BE2C (cell line): ENCODE measurements around the gene ATP9B.
"Not testable (repeated sequence)": the region's sequence is repeated elsewhere in the genome, so short reads cannot be mapped to it uniquely, and the experiment has no call there.

Experiments used
- DNase-seq: peaks from one replicate; pipeline ENCODE4 v3.0.0-alpha.2; 2020
- H3K27me3 ChIP-seq: fragments of 250-450 bp; sonication (Bioruptor Pico); 2 replicates; pipeline ENCODE4 v1.5.1; 2020; ENCODE audit warnings: mild to moderate bottlenecking
- H3K36me3 ChIP-seq: fragments of 250-450 bp; sonication (Bioruptor Pico); 2 replicates; pipeline ENCODE4 v1.5.1; 2020; ENCODE audit warnings: mild to moderate bottlenecking
- H3K4me1 ChIP-seq: fragments of 250-450 bp; sonication (Bioruptor Pico); 2 replicates; pipeline ENCODE4 v1.5.1; 2020
- H3K4me3 ChIP-seq: 2 replicates; pipeline ENCODE4 v1.5.1; 2011; ENCODE audit warnings: low read depth, low read length
- H3K9me3 ChIP-seq: fragments of 250-450 bp; sonication (Bioruptor Pico); 2 replicates; pipeline ENCODE4 v1.5.1; 2020
- TF ChIP-seq, protein P1 (sequence below): IDR thresholded peaks from 2 replicates; pipeline ENCODE4 v1.5.1; 2012; ENCODE audit warnings: mild to moderate bottlenecking, low read depth, low read length

Gene ATP9B

DNA sequence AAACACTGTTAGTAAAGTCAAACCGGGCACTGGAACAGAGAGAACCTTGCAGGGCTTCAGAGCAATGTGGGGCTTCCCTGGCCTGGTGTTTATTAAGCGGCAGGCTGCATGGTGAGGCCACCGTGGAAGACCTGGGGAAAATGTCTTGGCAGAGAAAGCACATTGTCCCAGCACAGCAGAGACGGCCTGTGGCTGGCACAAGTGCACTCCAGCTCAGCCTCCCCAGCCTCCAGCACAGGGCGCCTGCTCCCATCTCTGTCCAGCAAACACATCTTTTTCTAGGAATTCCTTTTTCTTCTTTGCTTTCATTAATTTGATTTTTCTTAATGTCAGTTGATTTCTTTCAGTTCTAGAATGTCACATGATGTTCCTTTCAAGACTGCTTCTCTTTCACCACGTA lies 188.3 kb downstream of the ATP9B start:
- no peak for DNase-seq
- no peaks in the 10 kb centered on the region for H3K27me3 ChIP-seq
- no peak overlapping the region for H3K4me3 ChIP-seq
- H3K4me1 ChIP-seq = no peaks in the 10 kb centered on the region
- no peaks in the 10 kb centered on the region for H3K36me3 ChIP-seq
- H3K9me3 ChIP-seq = no peaks in the 10 kb centered on the region
- TF ChIP-seq, protein P1, sequence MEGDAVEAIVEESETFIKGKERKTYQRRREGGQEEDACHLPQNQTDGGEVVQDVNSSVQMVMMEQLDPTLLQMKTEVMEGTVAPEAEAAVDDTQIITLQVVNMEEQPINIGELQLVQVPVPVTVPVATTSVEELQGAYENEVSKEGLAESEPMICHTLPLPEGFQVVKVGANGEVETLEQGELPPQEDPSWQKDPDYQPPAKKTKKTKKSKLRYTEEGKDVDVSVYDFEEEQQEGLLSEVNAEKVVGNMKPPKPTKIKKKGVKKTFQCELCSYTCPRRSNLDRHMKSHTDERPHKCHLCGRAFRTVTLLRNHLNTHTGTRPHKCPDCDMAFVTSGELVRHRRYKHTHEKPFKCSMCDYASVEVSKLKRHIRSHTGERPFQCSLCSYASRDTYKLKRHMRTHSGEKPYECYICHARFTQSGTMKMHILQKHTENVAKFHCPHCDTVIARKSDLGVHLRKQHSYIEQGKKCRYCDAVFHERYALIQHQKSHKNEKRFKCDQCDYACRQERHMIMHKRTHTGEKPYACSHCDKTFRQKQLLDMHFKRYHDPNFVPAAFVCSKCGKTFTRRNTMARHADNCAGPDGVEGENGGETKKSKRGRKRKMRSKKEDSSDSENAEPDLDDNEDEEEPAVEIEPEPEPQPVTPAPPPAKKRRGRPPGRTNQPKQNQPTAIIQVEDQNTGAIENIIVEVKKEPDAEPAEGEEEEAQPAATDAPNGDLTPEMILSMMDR = no peak

DNA sequence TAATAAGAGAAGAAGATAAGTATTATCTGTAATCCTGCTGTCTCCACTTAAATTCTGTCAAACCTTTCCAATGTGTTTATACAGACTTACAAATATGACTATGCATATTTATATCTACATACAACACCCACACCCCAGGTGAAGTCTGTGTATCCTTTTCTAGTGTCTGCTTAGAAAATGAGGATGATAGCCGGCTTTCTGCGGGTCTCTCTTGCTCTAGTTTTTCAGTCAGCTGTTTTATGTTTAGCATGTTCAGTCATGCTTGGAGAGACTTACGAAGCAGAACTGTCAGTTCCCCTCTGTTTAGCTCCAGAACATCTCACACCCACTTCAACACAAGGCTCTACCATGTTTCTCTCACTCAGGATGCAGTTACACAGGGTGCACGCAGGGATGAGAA lies 189.3 kb downstream of the ATP9B start:
- TF ChIP-seq, protein P1 = no peak

GRCh38 chr18:79259218-79259617 lies 190.0 kb downstream of the ATP9B start:
- Histone ChIP-seq H3K9me3 (no peaks in the 10 kb centered on the region), H3K4me1 (no peaks in the 10 kb centered on the region), H3K27me3 (no peaks in the 10 kb centered on the region), H3K4me3 (no peak overlapping the region), H3K36me3 (no peaks in the 10 kb centered on the region)
- DNase-seq = no peak
- TF ChIP-seq, protein P1 = no peak

More for the DNA sequence above, 189.3 kb downstream of the ATP9B start:
- no peak overlapping the region for H3K4me3 ChIP-seq
- no peaks in the 10 kb centered on the region for H3K9me3 ChIP-seq
- no peaks in the 10 kb centered on the region for H3K27me3 ChIP-seq
- H3K4me1 ChIP-seq = no peaks in the 10 kb centered on the region
- no peaks in the 10 kb centered on the region for H3K36me3 ChIP-seq
- no peak for DNase-seq

- no peaks in the 10 kb centered on the region for H3K36me3 ChIP-seq
- no peaks in the 10 kb centered on the region for H3K9me3 ChIP-seq
- TF ChIP-seq, protein P1 = no peak
- no peaks in the 10 kb centered on the region for H3K4me1 ChIP-seq
- H3K27me3 ChIP-seq = no peaks in the 10 kb centered on the region
- no peak for DNase-seq
- H3K4me3 ChIP-seq = no peak overlapping the region
These were observed 190.8 kb downstream of the ATP9B start for GRCh38 chr18:79260023-79260422.

GRCh38 chr18:79260510-79260909 lies 191.3 kb downstream of the ATP9B start:
- TF ChIP-seq, protein P1 = no peak
- no peaks in the 10 kb centered on the region for H3K9me3 ChIP-seq
- no peak for DNase-seq
- H3K4me1 ChIP-seq = no peaks in the 10 kb centered on the region
- no peak overlapping the region for H3K4me3 ChIP-seq
- no peaks in the 10 kb centered on the region for H3K27me3 ChIP-seq
- no peaks in the 10 kb centered on the region for H3K36me3 ChIP-seq

DNA sequence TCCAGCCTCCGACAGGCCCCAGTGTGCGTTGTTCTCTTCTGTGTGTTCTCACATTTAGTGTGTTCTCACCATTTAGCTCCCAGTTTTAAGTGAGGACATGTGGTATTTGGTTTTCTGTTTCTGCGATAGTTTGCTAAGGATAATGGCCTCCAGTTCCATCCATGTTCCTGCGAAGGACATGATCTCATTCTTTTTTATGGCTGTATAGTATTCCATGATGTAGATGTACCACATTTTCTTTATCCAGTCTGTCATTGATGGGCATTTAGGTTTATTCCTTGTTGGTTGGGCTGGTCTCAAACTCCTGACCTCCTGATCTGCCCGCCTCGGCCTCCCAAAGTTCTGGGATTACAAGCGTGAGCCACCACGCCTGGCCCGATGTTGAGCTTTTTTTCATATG lies 195.9 kb downstream of the ATP9B start:
- not testable (repeated sequence) for H3K27me3 ChIP-seq, H3K9me3 ChIP-seq, H3K4me1 ChIP-seq, DNase-seq, H3K4me3 ChIP-seq, H3K36me3 ChIP-seq

- H3K27me3 ChIP-seq, H3K4me1 ChIP-seq, H3K9me3 ChIP-seq, DNase-seq, H3K4me3 ChIP-seq, H3K36me3 ChIP-seq: not testable (repeated sequence)
These were observed 202.6 kb downstream of the ATP9B start for GRCh38 chr18:79271812-79272211.
